ENCODE results near the gene HS6ST2. TPM values are rescaled to one million over a fixed set of nuclear protein-coding genes. Genes with fewer than 3 reads are reported as not detected.

HS6ST2 gene
- total and polyA plus RNA-seq, 4 donors = under 0.01 to 1.4 (median 0.01) TPM; not detected in 1

GRCh38 chrX:132648895-132649294, 309.5 kb downstream of the HS6ST2 start:
- Histone ChIP-seq H3K4me1 (ENCODE audit: control insufficient read depth in 4 of 4, insufficient read depth in 4 of 4, low read length in 3 of 4) (no peaks in the 10 kb centered on the region), H3K9me3 (ENCODE audit: control insufficient read depth in 4 of 4, low read length in 3 of 4) (no peaks in the 10 kb centered on the region), H3K27me3 (ENCODE audit: control insufficient read depth in 4 of 4, insufficient read depth in 4 of 4, low read length in 3 of 4) (peaks cover 0 to 6% (median 0%) of the 10 kb centered on the region in 4 donors), H3K27ac (ENCODE audit: low read depth in 1 of 2, low read length in 2 of 2) (no peak overlapping the region), H3K9ac (ENCODE audit: low read depth in 1 of 2, low read length in 2 of 2) (no peak overlapping the region), H3K4me3 (ENCODE audit: low read depth in 1 of 3, low read length in 3 of 3) (no peak overlapping the region), H3K36me3 (ENCODE audit: control insufficient read depth in 4 of 4, insufficient read depth in 3 of 4, low read depth in 1 of 4, low read length in 3 of 4) (no peaks in the 10 kb centered on the region)
- no peak for DNase-seq (ENCODE audit: low spot score)
- TF ChIP-seq RAD21 (IDR thresholded peaks at IDR 0.05) (no peak), NR2F2 (IDR thresholded peaks at IDR 0.05) (no peak), REST (IDR thresholded peaks at IDR 0.05) (no peak), EGR1 (IDR thresholded peaks at IDR 0.05; ENCODE audit: low read depth in 2 of 2) (no peak), YY1 (IDR thresholded peaks at IDR 0.05) (no peak), ATF3 (IDR thresholded peaks at IDR 0.05) (no peak), FOXA1 (IDR thresholded peaks at IDR 0.05) (no peak), TAF1 (conservative IDR thresholded peaks at IDR 0.05) (no peak), HNF4G (IDR thresholded peaks at IDR 0.05) (no peak), RXRA (IDR thresholded peaks at IDR 0.05) (no peak)
- WGBS = 79% methylated on average over 3 of the region's 3 CpGs

- TF ChIP-seq HNF4G (IDR thresholded peaks at IDR 0.05) = no peak
- TF ChIP-seq FOXA2 (IDR thresholded peaks at IDR 0.05) = no peak
- TF ChIP-seq JUND (IDR thresholded peaks at IDR 0.05) = no peak
- no peak for TF ChIP-seq GABPA (IDR thresholded peaks at IDR 0.05 in 1 of 2, conservative IDR thresholded peaks at IDR 0.05 in 1 of 2)
- no peak for TF ChIP-seq ZBTB33 (IDR thresholded peaks at IDR 0.05)
- no peak for TF ChIP-seq HNF4A (conservative IDR thresholded peaks at IDR 0.05)
- Histone ChIP-seq H3K9me3 (ENCODE audit: control insufficient read depth in 4 of 4, low read length in 3 of 4) (no peaks in the 10 kb centered on the region), H3K27me3 (ENCODE audit: control insufficient read depth in 4 of 4, insufficient read depth in 4 of 4, low read length in 3 of 4) (no peaks in the 10 kb centered on the region), H3K4me1 (ENCODE audit: control insufficient read depth in 4 of 4, insufficient read depth in 4 of 4, low read length in 3 of 4) (no peaks in the 10 kb centered on the region), H3K27ac (ENCODE audit: low read depth in 1 of 2, low read length in 2 of 2) (no peak overlapping the region), H3K36me3 (ENCODE audit: control insufficient read depth in 4 of 4, insufficient read depth in 3 of 4, low read depth in 1 of 4, low read length in 3 of 4) (no peaks in the 10 kb centered on the region), H3K4me3 (ENCODE audit: low read depth in 1 of 3, low read length in 3 of 3) (no peak overlapping the region), H3K9ac (ENCODE audit: low read depth in 1 of 2, low read length in 2 of 2) (no peak overlapping the region)
- DNase-seq (ENCODE audit: low spot score) = no peak
Measured at GRCh38 chrX:132639446-132639845, 319.0 kb downstream of the HS6ST2 start.

- TF ChIP-seq REST (IDR thresholded peaks at IDR 0.05) = no peak
- TF ChIP-seq ZBTB33 (IDR thresholded peaks at IDR 0.05) = no peak
- TF ChIP-seq RXRA (IDR thresholded peaks at IDR 0.05) = no peak
- TF ChIP-seq HNF4A (conservative IDR thresholded peaks at IDR 0.05) = no peak
- TF ChIP-seq GABPA (IDR thresholded peaks at IDR 0.05 in 1 of 2, conservative IDR thresholded peaks at IDR 0.05 in 1 of 2) = no peak
- whole genome bisulfite sequencing = 85% methylated on average over 1 of the region's 1 CpG
- Histone ChIP-seq H3K27me3 (ENCODE audit: control insufficient read depth in 4 of 4, insufficient read depth in 4 of 4, low read length in 3 of 4) (no peaks in the 10 kb centered on the region), H3K4me3 (ENCODE audit: low read depth in 1 of 3, low read length in 3 of 3) (no peak overlapping the region), H3K36me3 (ENCODE audit: control insufficient read depth in 4 of 4, insufficient read depth in 3 of 4, low read depth in 1 of 4, low read length in 3 of 4) (no peaks in the 10 kb centered on the region), H3K4me1 (ENCODE audit: control insufficient read depth in 4 of 4, insufficient read depth in 4 of 4, low read length in 3 of 4) (no peaks in the 10 kb centered on the region), H3K9me3 (ENCODE audit: control insufficient read depth in 4 of 4, low read length in 3 of 4) (no peaks in the 10 kb centered on the region), H3K9ac (ENCODE audit: low read depth in 1 of 2, low read length in 2 of 2) (no peak overlapping the region), H3K27ac (ENCODE audit: low read depth in 1 of 2, low read length in 2 of 2) (no peak overlapping the region)
- no peak for DNase-seq (ENCODE audit: low spot score)
Measured at GRCh38 chrX:132638313-132638712, 320.1 kb downstream of the HS6ST2 start.
